Measurements from ENCODE around the gene SEMA6A. TPM values are rescaled to one million over a fixed set of nuclear protein-coding genes. Genes with fewer than 3 reads are reported as not detected.

The SEMA6A gene, protein sequence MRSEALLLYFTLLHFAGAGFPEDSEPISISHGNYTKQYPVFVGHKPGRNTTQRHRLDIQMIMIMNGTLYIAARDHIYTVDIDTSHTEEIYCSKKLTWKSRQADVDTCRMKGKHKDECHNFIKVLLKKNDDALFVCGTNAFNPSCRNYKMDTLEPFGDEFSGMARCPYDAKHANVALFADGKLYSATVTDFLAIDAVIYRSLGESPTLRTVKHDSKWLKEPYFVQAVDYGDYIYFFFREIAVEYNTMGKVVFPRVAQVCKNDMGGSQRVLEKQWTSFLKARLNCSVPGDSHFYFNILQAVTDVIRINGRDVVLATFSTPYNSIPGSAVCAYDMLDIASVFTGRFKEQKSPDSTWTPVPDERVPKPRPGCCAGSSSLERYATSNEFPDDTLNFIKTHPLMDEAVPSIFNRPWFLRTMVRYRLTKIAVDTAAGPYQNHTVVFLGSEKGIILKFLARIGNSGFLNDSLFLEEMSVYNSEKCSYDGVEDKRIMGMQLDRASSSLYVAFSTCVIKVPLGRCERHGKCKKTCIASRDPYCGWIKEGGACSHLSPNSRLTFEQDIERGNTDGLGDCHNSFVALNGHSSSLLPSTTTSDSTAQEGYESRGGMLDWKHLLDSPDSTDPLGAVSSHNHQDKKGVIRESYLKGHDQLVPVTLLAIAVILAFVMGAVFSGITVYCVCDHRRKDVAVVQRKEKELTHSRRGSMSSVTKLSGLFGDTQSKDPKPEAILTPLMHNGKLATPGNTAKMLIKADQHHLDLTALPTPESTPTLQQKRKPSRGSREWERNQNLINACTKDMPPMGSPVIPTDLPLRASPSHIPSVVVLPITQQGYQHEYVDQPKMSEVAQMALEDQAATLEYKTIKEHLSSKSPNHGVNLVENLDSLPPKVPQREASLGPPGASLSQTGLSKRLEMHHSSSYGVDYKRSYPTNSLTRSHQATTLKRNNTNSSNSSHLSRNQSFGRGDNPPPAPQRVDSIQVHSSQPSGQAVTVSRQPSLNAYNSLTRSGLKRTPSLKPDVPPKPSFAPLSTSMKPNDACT
- total RNA-seq = not detected
- polyA plus RNA-seq = 1 to 10 TPM in 1 of 4 donors, under 1 TPM in 3; 0.15 to 1.4 (median 0.54) TPM

DNA sequence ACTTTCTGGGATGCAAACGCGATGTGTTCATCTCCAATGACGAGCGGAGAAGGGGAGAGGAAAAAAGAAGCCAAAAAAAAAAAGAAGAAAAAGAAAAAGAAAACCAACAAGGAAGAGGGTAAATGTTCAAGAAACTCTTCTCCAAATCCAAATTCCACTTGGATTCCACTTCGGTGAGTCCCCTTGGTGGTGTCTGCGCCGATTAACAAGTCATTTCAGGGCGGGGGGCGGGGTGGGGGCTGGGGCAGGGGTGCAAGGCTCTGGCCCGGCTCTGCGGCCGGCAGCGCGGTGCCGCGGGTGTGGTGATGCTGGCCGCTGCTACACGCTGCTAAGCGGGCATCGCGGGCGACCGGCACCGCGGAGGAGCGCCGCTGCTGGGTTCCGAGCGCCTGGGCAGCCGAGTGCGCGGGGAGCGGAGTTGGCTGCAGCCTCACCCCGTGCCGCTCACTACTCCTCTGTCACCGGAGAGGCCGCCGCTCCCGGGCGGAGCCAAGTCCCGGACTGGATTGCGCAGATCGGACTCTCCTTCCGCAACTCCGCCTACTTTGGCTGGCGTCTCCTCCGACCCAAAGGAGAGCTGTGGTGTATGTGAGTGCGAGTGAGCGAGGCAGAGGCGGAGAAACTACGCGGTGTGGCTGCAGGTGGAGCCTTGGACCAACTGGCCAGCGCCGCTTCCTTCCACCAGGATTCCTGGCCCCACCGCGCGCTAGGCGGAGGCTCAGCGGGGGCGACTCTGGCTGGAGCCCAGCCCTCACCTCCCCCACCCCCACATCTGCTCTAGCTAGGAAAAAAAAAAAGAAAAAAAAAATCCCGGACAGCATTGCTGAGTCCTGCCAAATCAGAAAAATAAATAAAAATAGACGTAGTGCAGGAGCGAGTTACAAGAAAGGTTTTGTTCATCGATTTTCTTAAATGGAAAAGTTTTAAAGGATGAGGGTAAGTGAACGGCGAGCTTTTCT is at the start of gene SEMA6A:
Gene SEMA6A, minus strand, starts transcription at position 457 of the 959 bp plus-strand sequence. CDS start 69,879 bp downstream, outside the sequence.
- ATAC-seq (ENCODE audit: low read depth in 2 of 2) (no peak), DNase-seq (peak in 1 of 3 donors; percentile 77)
- H3K27ac ChIP-seq (ENCODE audit: insufficient read depth, low read length, poor library complexity, severe bottlenecking) = no peak within 1 kb of the TSS
- Mint-ChIP-seq H3K9me3 (peaks cover 0 to 6% (median 0%) of the 10 kb centered on the region in 7 donors), H3K4me3 (peak within 1 kb of the TSS in 3 of 4 donors; percentile 63 to 78 (median 65)), H3K27ac (peak within 1 kb of the TSS in 1 of 3 donors; percentile 25), H3K27me3 (peaks cover 70% of the 10 kb centered on the region), H3K4me1 (peaks cover 6 to 20% (median 9%) of the 10 kb centered on the region in 4 donors), H3K36me3 (no peaks in the 10 kb centered on the region)
- H3K9me3 ChIP-seq (ENCODE audit: control insufficient read depth in 2 of 2, low read length in 2 of 2) = no peaks in the 10 kb centered on the region
- H3K36me3 ChIP-seq (ENCODE audit: control insufficient read depth, insufficient read depth, low read length) = no peaks in the 10 kb centered on the region
- peaks cover 20% of the 10 kb centered on the region for H3K4me1 ChIP-seq (ENCODE audit: control insufficient read depth, insufficient read depth, low read length, poor library complexity, severe bottlenecking)
- H3K4me3 ChIP-seq (ENCODE audit: low read depth, low read length) = no peak within 1 kb of the TSS
- H3K27me3 ChIP-seq (ENCODE audit: control insufficient read depth, insufficient read depth, low read length) = peaks cover 11% of the 10 kb centered on the region

DNA sequence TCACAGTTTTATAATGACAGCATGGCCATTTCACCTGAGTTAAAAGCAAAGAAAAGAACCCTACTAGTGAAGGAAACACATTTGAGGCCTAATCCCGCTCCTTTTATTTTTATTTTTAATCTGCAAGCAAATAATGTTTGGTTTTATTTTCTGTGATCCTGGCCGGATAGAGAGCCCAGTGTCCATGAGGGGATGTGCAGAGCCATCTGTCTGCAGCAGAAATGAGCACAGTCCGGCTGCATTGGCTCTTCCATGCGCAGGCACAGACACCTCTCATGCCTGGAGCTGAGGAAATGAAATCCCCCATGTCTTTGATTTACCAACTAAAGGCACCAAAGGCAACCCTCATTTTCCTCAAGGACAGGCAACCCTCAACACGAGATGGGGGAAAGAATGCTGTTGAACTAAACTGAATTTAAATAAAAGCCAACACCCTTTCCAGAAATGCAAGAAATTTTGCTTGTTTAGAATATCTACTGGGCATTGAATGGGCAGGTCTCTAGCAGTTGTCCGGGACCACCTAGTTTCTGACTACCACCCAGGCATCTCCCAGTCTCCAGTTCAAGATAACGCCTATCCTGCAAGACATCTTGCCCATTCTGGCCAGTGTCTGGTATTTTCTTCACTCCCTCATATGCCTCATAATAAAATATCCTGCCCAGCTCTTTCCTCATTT is 47.9 kb upstream of the SEMA6A start:
- Histone ChIP-seq H3K9me3 (ENCODE audit: control insufficient read depth in 2 of 2, low read length in 2 of 2) (no peaks in the 10 kb centered on the region), H3K4me3 (ENCODE audit: low read depth, low read length) (no peak overlapping the region), H3K27me3 (ENCODE audit: control insufficient read depth, insufficient read depth, low read length) (no peaks in the 10 kb centered on the region), H3K4me1 (ENCODE audit: control insufficient read depth, insufficient read depth, low read length, poor library complexity, severe bottlenecking) (no peaks in the 10 kb centered on the region), H3K36me3 (ENCODE audit: control insufficient read depth, insufficient read depth, low read length) (no peaks in the 10 kb centered on the region), H3K27ac (ENCODE audit: insufficient read depth, low read length, poor library complexity, severe bottlenecking) (no peak overlapping the region)
- Mint-ChIP-seq H3K4me1 (no peaks in the 10 kb centered on the region), H3K27me3 (no peaks in the 10 kb centered on the region), H3K9me3 (peaks cover 0 to 1% (median 0%) of the 10 kb centered on the region in 7 donors), H3K36me3 (no peaks in the 10 kb centered on the region), H3K4me3 (no peak overlapping the region), H3K27ac (no peak overlapping the region)
- DNase-seq (no peak), ATAC-seq (ENCODE audit: low read depth in 2 of 2) (no peak)

DNA sequence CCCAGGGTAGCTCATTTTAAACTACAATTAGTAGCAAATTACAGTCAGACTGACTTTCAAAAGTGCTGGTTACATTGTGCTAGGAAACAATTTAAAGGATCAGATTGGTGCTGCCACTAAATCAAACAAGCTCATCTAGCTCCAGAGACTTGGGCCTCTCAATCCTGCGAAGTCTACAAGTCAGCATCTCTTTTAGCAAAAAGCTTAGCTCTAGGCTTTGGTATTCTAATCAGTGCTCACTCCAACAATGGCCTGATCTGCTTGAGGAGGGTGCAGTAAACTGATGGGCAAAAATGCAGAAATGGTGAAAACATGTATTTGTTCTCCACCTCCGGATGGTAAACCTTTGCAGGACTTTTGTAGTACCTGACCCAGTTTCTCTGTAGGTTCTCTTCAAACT is 47.0 kb upstream of the SEMA6A start:
- H3K27me3 Mint-ChIP-seq = no peaks in the 10 kb centered on the region
- H3K4me1 Mint-ChIP-seq = no peaks in the 10 kb centered on the region
- no peak overlapping the region for H3K4me3 ChIP-seq (ENCODE audit: low read depth, low read length)
- H3K9me3 ChIP-seq (ENCODE audit: control insufficient read depth in 2 of 2, low read length in 2 of 2) = no peaks in the 10 kb centered on the region
- no peak overlapping the region for H3K27ac ChIP-seq (ENCODE audit: insufficient read depth, low read length, poor library complexity, severe bottlenecking)
- peaks cover 0 to 1% (median 0%) of the 10 kb centered on the region in 7 donors for H3K9me3 Mint-ChIP-seq
- no peaks in the 10 kb centered on the region for H3K36me3 Mint-ChIP-seq
- ATAC-seq (ENCODE audit: low read depth in 2 of 2) (no peak), DNase-seq (no peak)
- no peaks in the 10 kb centered on the region for H3K36me3 ChIP-seq (ENCODE audit: control insufficient read depth, insufficient read depth, low read length)
- H3K4me1 ChIP-seq (ENCODE audit: control insufficient read depth, insufficient read depth, low read length, poor library complexity, severe bottlenecking) = no peaks in the 10 kb centered on the region
- no peak overlapping the region for H3K4me3 Mint-ChIP-seq
- H3K27me3 ChIP-seq (ENCODE audit: control insufficient read depth, insufficient read depth, low read length) = no peaks in the 10 kb centered on the region
- no peak overlapping the region for H3K27ac Mint-ChIP-seq

DNA sequence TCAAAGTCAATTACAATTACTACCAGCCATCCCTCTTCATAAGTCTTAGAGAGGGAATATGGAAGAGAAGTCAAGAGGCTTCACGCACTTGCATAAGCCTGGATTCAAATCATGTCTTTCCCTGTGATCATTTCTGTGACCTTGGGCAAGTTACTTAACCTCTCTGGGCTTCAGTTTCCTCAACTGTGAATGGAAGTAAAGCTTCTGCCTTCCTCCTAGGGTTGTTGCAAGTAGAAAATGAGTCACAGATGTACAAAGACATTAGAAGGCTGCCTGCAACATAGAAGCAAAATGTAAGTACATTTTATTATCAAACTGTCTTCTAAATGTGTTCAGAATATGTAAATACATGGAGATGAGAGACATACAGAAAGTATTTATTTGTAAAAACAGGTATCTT is 42.3 kb upstream of the SEMA6A start:
- H3K27me3 ChIP-seq (ENCODE audit: control insufficient read depth, insufficient read depth, low read length) = no peaks in the 10 kb centered on the region
- H3K36me3 ChIP-seq (ENCODE audit: control insufficient read depth, insufficient read depth, low read length) = no peaks in the 10 kb centered on the region
- Mint-ChIP-seq H3K27ac (no peak overlapping the region), H3K27me3 (no peaks in the 10 kb centered on the region), H3K4me3 (no peak overlapping the region), H3K36me3 (no peaks in the 10 kb centered on the region), H3K9me3 (peaks cover 0 to 3% (median 0%) of the 10 kb centered on the region in 7 donors), H3K4me1 (no peaks in the 10 kb centered on the region)
- no peaks in the 10 kb centered on the region for H3K4me1 ChIP-seq (ENCODE audit: control insufficient read depth, insufficient read depth, low read length, poor library complexity, severe bottlenecking)
- H3K9me3 ChIP-seq (ENCODE audit: control insufficient read depth in 2 of 2, low read length in 2 of 2) = no peaks in the 10 kb centered on the region
- ATAC-seq (ENCODE audit: low read depth in 2 of 2) (no peak), DNase-seq (no peak)
- H3K27ac ChIP-seq (ENCODE audit: insufficient read depth, low read length, poor library complexity, severe bottlenecking) = no peak overlapping the region
- H3K4me3 ChIP-seq (ENCODE audit: low read depth, low read length) = no peak overlapping the region

DNA sequence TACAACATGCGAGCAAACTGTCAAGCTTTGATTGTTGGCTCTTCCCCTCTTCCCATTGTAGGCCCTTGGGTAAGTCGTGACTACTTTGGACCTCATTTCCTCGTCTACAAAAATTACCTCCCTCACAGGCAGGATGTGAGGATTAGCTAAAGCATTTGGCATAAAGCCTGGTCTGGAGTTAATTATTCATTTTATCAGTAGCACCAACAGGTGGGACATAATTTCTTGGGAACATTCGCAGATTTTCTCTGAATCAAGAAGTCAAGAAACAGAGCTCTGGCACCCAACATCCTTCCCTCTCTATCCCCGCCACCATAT is 39.9 kb upstream of the SEMA6A start:
- ATAC-seq (ENCODE audit: low read depth in 2 of 2) (no peak), DNase-seq (no peak)
- H3K27me3 Mint-ChIP-seq = no peaks in the 10 kb centered on the region
- peaks cover 0 to 4% (median 0%) of the 10 kb centered on the region in 7 donors for H3K9me3 Mint-ChIP-seq
- H3K4me1 Mint-ChIP-seq = no peaks in the 10 kb centered on the region
- H3K27ac ChIP-seq (ENCODE audit: insufficient read depth, low read length, poor library complexity, severe bottlenecking) = no peak overlapping the region
- no peaks in the 10 kb centered on the region for H3K4me1 ChIP-seq (ENCODE audit: control insufficient read depth, insufficient read depth, low read length, poor library complexity, severe bottlenecking)
- H3K36me3 Mint-ChIP-seq = no peaks in the 10 kb centered on the region
- H3K36me3 ChIP-seq (ENCODE audit: control insufficient read depth, insufficient read depth, low read length) = no peaks in the 10 kb centered on the region
- H3K4me3 Mint-ChIP-seq = no peak overlapping the region
- no peaks in the 10 kb centered on the region for H3K27me3 ChIP-seq (ENCODE audit: control insufficient read depth, insufficient read depth, low read length)
- no peak overlapping the region for H3K27ac Mint-ChIP-seq
- no peaks in the 10 kb centered on the region for H3K9me3 ChIP-seq (ENCODE audit: control insufficient read depth in 2 of 2, low read length in 2 of 2)
- no peak overlapping the region for H3K4me3 ChIP-seq (ENCODE audit: low read depth, low read length)

DNA sequence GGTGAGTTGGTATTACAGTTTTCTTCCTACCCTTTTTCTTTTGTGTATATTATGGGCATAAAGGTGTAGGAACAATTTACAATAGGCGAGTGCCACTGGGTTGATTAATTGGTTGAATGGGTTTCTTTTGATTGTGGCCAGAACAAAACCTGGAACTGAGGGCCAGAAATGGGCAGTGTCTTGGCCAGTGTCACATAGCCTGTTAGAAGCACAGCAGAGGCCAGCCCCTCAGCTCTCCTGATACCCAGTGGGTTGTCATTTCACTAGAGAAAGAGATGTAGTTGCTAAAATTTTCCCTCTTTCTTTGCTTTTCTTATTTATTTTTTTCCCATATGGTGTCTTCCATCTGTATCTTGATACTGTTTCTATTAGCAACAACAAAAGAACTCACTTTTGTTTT is 38.8 kb upstream of the SEMA6A start:
- H3K4me1 ChIP-seq (ENCODE audit: control insufficient read depth, insufficient read depth, low read length, poor library complexity, severe bottlenecking) = no peaks in the 10 kb centered on the region
- H3K27me3 ChIP-seq (ENCODE audit: control insufficient read depth, insufficient read depth, low read length) = no peaks in the 10 kb centered on the region
- no peak overlapping the region for H3K27ac ChIP-seq (ENCODE audit: insufficient read depth, low read length, poor library complexity, severe bottlenecking)
- no peak for DNase-seq
- Mint-ChIP-seq H3K4me3 (no peak overlapping the region), H3K4me1 (no peaks in the 10 kb centered on the region), H3K9me3 (peaks cover 0 to 4% (median 0%) of the 10 kb centered on the region in 7 donors), H3K36me3 (no peaks in the 10 kb centered on the region), H3K27ac (no peak overlapping the region), H3K27me3 (no peaks in the 10 kb centered on the region)
- no peaks in the 10 kb centered on the region for H3K36me3 ChIP-seq (ENCODE audit: control insufficient read depth, insufficient read depth, low read length)
- H3K4me3 ChIP-seq (ENCODE audit: low read depth, low read length) = no peak overlapping the region
- no peak for ATAC-seq (ENCODE audit: low read depth in 2 of 2)
- no peaks in the 10 kb centered on the region for H3K9me3 ChIP-seq (ENCODE audit: control insufficient read depth in 2 of 2, low read length in 2 of 2)
